Keratinocyte (primary cell): ENCODE results near the gene NAA30. TPM values are rescaled to one million over a fixed set of nuclear protein-coding genes. Genes with fewer than 3 reads are reported as not detected.
A peak's percentile ranks its signal among the peaks of the same experiment; 100 is the strongest.

Source experiments
- DNase-seq: peaks from one replicate; pipeline ENCODE4 v3.0.0-alpha.2; 2011; ENCODE audit warnings: low read depth, missing footprints, low spot score
- FAIRE-seq: peaks from 2 replicates; lab custom pipeline; 2011; peaks lifted over from hg19 to GRCh38; lab: Jason Lieb, UNC
- H2AFZ ChIP-seq: 2 replicates; pipeline ENCODE4 v1.6.0; 2012; ENCODE audit warnings: low read length, control low read depth, inconsistent platforms; ENCODE audit not compliant: control insufficient read depth
- H3K27ac ChIP-seq: 2 replicates; pipeline ENCODE4 v1.5.1; 2011; ENCODE audit warnings: low read length; ENCODE audit not compliant: control insufficient read depth, insufficient read depth
- H3K27me3 ChIP-seq: 3 replicates; pipeline ENCODE4 v1.6.0; 2011; ENCODE audit warnings: low read length; ENCODE audit not compliant: control insufficient read depth, insufficient read depth; ENCODE audit errors: extremely low read depth
- H3K36me3 ChIP-seq, 2 experiments: 2 replicates in 1 of 2; 3 replicates in 1 of 2; pipeline ENCODE4 v1.5.1; 2011; ENCODE audit warnings: low read length in 2 of 2, mild to moderate bottlenecking in 1 of 2; ENCODE audit not compliant: control insufficient read depth in 2 of 2, insufficient read depth in 2 of 2; ENCODE audit errors: extremely low read depth in 1 of 2
- H3K4me1 ChIP-seq: 3 replicates; pipeline ENCODE4 v1.5.1; 2011; ENCODE audit warnings: low read length; ENCODE audit not compliant: control insufficient read depth, insufficient read depth; ENCODE audit errors: extremely low read depth
- H3K4me2 ChIP-seq: 3 replicates; pipeline ENCODE4 v1.6.0; 2011; ENCODE audit warnings: low read depth, low read length; ENCODE audit not compliant: control insufficient read depth, insufficient read depth; ENCODE audit errors: extremely low read depth
- H3K4me3 ChIP-seq, 3 experiments: fragments of 200-600 bp in 1 of 3; sonication (generic) in 1 of 3; 2 replicates in 2 of 3; 3 replicates in 1 of 3; pipeline ENCODE4 v1.5.1; 2011 to 2016; ENCODE audit warnings: low read length in 3 of 3, mild to moderate bottlenecking in 3 of 3, control low read depth in 2 of 3, inconsistent platforms in 1 of 3, low read depth in 1 of 3, mixed read lengths in 1 of 3, mixed run types in 1 of 3, moderate library complexity in 1 of 3; ENCODE audit not compliant: control insufficient read depth in 2 of 3, insufficient read depth in 2 of 3; ENCODE audit errors: extremely low read depth in 1 of 3
- H3K79me2 ChIP-seq: 2 replicates; pipeline ENCODE4 v1.6.0; 2012; ENCODE audit warnings: low read length; ENCODE audit not compliant: control insufficient read depth, insufficient read depth
- H3K9ac ChIP-seq: 3 replicates; pipeline ENCODE4 v1.6.0; 2011; ENCODE audit warnings: low read length; ENCODE audit not compliant: control insufficient read depth, insufficient read depth; ENCODE audit errors: extremely low read depth
- H3K9me1 ChIP-seq: 3 replicates; pipeline ENCODE4 v1.6.0; 2011; ENCODE audit warnings: low read length; ENCODE audit not compliant: control insufficient read depth, insufficient read depth; ENCODE audit errors: extremely low read depth
- H3K9me3 ChIP-seq: 2 replicates; pipeline ENCODE4 v1.5.1; 2012; ENCODE audit warnings: low read depth, low read length; ENCODE audit not compliant: control insufficient read depth
- H4K20me1 ChIP-seq: 3 replicates; pipeline ENCODE4 v1.6.0; 2011; ENCODE audit warnings: low read length; ENCODE audit not compliant: control insufficient read depth, insufficient read depth; ENCODE audit errors: extremely low read depth
- CTCF ChIP-seq, 3 experiments: IDR thresholded peaks in 1 of 3; conservative IDR thresholded peaks in 1 of 3; optimal IDR thresholded peaks in 1 of 3; 2 replicates in 2 of 3; 3 replicates in 1 of 3; pipeline versions ENCODE3 to v1.5.1; 2011; ENCODE audit warnings: low read length in 3 of 3, mild to moderate bottlenecking in 3 of 3, moderate library complexity in 2 of 3, control low read depth in 1 of 3, inconsistent platforms in 1 of 3; ENCODE audit not compliant: insufficient read depth in 2 of 3; ENCODE audit errors: extremely low read depth in 1 of 3
- EZH2 ChIP-seq: IDR thresholded peaks from one replicate; pipeline ENCODE4 v1.6.1; 2012; ENCODE audit warnings: inconsistent platforms, mild to moderate bottlenecking, low read length, moderate library complexity
- dilution Hi-C: fragments of 300-500 bp; cut with MboI; formaldehyde crosslinking; loops from one replicate; pipeline ENCODE4 v1.7.0; 2020; ENCODE audit warnings: low sequenced_read_pairs; ENCODE audit not compliant: extremely low pct_ligation_motif_present
- polyA plus RNA-seq, 5 experiments: library from polyadenylated mRNA; depleted of rRNA in 3 of 5; stranded (reverse) in 3 of 5; stranded (forward) in 1 of 5; unstranded in 1 of 5; fragments of >200 nt; gene quantifications; 1 replicate in 1 of 5; 2 replicates in 3 of 5; 3 replicates in 1 of 5; pipeline versions ENCODE4 v1.2.1 to v1.2.3, GENCODE V29; 2011 to 2012; ENCODE audit warnings: missing spikeins in 2 of 5, low read depth in 1 of 5, low replicate concordance in 1 of 5

NAA30 gene
- polyA plus RNA-seq, 1 donor (not counting 4 experiments of a cell fraction or from before 2014, with no cell fraction given), result 19.4 TPM

DNA sequence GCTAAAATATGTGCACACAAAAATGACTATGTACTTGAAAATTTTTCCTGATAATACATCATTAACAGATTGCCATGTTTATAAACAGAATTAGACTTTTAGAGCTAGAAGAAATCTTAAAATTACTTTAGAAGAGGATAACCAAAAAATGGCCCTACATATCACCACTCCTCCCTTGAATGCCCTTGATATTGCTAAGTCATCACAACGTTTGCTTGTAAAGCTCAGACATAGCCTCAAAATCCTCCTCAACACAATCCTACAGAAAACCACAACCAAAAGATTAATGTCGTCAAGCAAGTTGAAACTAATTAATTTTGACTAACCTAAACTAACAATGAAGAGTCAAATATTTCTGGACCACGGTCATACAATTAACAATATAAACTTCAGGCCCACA is 19.4 kb upstream of the NAA30 start:
- Histone ChIP-seq H3K9me3 (no peaks in the 10 kb centered on the region), H3K27ac (no peak overlapping the region), H2AFZ (no peak overlapping the region), H3K4me2 (no peak overlapping the region), H4K20me1 (no peaks in the 10 kb centered on the region), H3K27me3 (no peaks in the 10 kb centered on the region), H3K36me3 (no peaks in the 10 kb centered on the region), H3K79me2 (no peaks in the 10 kb centered on the region), H3K9ac (no peak overlapping the region), H3K4me3 (no peak overlapping the region), H3K9me1 (no peaks in the 10 kb centered on the region), H3K4me1 (peaks cover 8% of the 10 kb centered on the region)
- DNase-seq, result no peak
- peak; percentile 52 for FAIRE-seq
- dilution Hi-C loops, result no loop called here
- no peak for TF ChIP-seq EZH2
- no peak for TF ChIP-seq CTCF (optimal IDR thresholded peaks at IDR 0.05 in 1 of 3, IDR thresholded peaks at IDR 0.05 in 1 of 3, conservative IDR thresholded peaks at IDR 0.05 in 1 of 3; ENCODE audit: extremely low read depth in 1 of 3, insufficient read depth in 2 of 3, low read length in 3 of 3)

DNA sequence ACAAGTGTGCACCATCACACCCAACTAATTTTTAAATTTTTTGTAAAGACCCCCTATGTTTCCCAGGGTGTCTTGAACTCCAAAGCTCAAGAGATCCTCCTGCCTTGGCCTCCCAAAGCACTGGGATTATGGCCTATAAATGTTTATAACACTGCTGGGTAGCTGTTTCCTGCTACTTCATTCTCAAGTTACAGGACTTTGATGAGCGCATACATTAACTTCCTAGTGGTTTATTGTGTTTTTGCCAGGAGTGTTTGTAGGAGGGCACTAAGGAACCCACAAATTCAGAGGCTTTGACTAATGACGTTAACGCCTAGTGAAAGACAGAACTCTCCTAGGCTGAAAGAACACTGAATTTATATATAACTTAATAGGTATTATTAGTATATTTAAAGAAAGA is 15.2 kb upstream of the NAA30 start:
- H3K4me2 ChIP-seq, result no peak overlapping the region

DNA sequence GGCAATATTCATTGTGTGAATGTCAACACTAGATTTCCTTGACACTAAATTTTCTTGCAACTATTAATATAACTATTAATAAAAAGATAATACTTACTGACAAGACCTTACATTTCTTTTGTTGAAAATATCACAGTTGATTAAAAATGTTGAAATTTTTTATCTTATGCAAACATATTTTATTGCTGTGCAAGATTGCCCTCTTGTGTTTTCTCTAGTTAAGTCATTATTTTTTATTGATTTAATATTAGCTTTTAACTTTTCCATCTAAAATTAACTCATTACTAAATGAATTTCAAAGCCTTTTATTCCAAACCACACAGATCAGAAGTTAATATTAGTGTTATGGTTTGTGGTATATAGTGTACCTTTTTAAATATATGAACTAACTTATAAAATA is 11.7 kb upstream of the NAA30 start:
- no peak for DNase-seq
- dilution Hi-C loops, result no loop called here
- Histone ChIP-seq H3K27ac (no peak overlapping the region), H3K9me1 (no peaks in the 10 kb centered on the region), H3K9me3 (no peaks in the 10 kb centered on the region), H3K27me3 (no peaks in the 10 kb centered on the region), H3K36me3 (no peaks in the 10 kb centered on the region), H4K20me1 (no peaks in the 10 kb centered on the region), H3K4me3 (no peak overlapping the region), H2AFZ (no peak overlapping the region), H3K79me2 (no peaks in the 10 kb centered on the region), H3K4me2 (no peak overlapping the region), H3K9ac (no peak overlapping the region), H3K4me1 (peaks cover 11% of the 10 kb centered on the region)
- no peak for FAIRE-seq
- no peak for TF ChIP-seq CTCF (optimal IDR thresholded peaks at IDR 0.05 in 1 of 3, IDR thresholded peaks at IDR 0.05 in 1 of 3, conservative IDR thresholded peaks at IDR 0.05 in 1 of 3; ENCODE audit: extremely low read depth in 1 of 3, insufficient read depth in 2 of 3, low read length in 3 of 3)
- no peak for TF ChIP-seq EZH2

More for the DNA sequence above, 15.2 kb upstream of the NAA30 start:
- Histone ChIP-seq H3K27me3 (no peaks in the 10 kb centered on the region), H3K9me3 (no peaks in the 10 kb centered on the region), H3K27ac (no peak overlapping the region), H3K36me3 (no peaks in the 10 kb centered on the region), H2AFZ (no peak overlapping the region), H3K9me1 (no peaks in the 10 kb centered on the region), H3K4me3 (no peak overlapping the region), H3K79me2 (no peaks in the 10 kb centered on the region), H3K4me1 (peaks cover 6% of the 10 kb centered on the region), H3K9ac (no peak overlapping the region), H4K20me1 (no peaks in the 10 kb centered on the region)
- no peak for TF ChIP-seq EZH2
- FAIRE-seq, result no peak
- dilution Hi-C loops, result no loop called here
- DNase-seq, result no peak
